ENCODE results near the gene KDM3B. TPM values are rescaled to one million over a fixed set of nuclear protein-coding genes. Genes with fewer than 3 reads are reported as not detected.
A peak's percentile ranks its signal among the peaks of the same experiment; 100 is the strongest.

KDM3B gene
- polyA plus RNA-seq, 2 of the 4 experiments (the other 2 are of a cell fraction), result 38.1 to 52.5 TPM

DNA sequence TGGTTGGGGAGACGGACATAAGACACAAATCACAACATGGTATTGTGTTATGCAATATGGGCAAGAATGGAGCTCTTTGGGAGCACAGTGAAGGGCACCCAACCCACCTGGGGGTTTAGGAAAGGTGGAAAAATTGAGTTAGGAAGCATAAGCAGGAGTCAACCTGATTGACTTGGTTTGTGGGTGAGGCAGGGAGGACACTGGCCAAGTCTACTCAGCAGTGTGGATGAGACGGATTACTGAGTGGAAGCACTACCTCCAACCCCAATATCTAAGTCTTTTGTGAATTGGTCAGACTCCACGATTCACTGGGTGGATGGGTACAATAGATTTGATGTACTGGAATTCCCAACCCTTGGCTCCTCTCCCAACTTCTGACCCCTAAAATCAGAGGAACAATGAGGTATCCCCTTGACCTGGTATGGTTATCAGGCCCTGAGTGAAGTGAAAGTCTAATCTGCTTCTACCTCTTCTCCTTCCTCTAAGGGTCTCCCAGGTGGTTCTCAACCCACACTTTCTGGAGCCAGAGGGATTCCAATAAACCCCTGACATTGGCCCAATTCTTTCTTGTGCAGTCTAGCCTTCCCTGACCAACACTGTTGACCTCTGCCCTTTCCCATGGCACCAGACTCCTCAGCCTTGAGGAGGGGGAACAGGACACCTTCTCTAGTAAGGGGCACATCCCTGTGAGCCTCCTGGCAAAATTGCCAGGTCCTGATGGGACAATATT lies 118.0 kb downstream of the KDM3B start (continued):
- no peak for TF ChIP-seq RNF2 (IDR thresholded peaks at IDR 0.05; ENCODE audit: borderline replicate concordance, low read depth)
- TF ChIP-seq REST (IDR thresholded peaks at IDR 0.05), result peak; percentile 34
- TF ChIP-seq ESRRA (IDR thresholded peaks at IDR 0.05; ENCODE audit: borderline replicate concordance, low read length), result no peak
- TF ChIP-seq HOXA7 (CRISPR knock-in tag; IDR thresholded peaks at IDR 0.05), result peak; percentile 94
- TF ChIP-seq BHLHE40 (IDR thresholded peaks at IDR 0.05; ENCODE audit: low read depth, low read length), result no peak
- TF ChIP-seq CHD2 (IDR thresholded peaks at IDR 0.05; ENCODE audit: low read length, partially characterized antibody), result peak; percentile 62
- TF ChIP-seq, protein P1, sequence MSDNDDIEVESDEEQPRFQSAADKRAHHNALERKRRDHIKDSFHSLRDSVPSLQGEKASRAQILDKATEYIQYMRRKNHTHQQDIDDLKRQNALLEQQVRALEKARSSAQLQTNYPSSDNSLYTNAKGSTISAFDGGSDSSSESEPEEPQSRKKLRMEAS (IDR thresholded peaks at IDR 0.05), result no peak
- TF ChIP-seq POLR2A (IDR thresholded peaks at IDR 0.05; ENCODE audit: low read length), result no peak
- TF ChIP-seq ZFP36 (IDR thresholded peaks at IDR 0.05; ENCODE audit: borderline replicate concordance, partially characterized antibody), result no peak
- no peak for TF ChIP-seq CEBPB (IDR thresholded peaks at IDR 0.05)
- no peak for TF ChIP-seq NFE2L2 (conservative IDR thresholded peaks at IDR 0.05; ENCODE audit: low read length)
- TF ChIP-seq EP300 (IDR thresholded peaks at IDR 0.05), result no peak
- no peak for TF ChIP-seq ZSCAN20 (CRISPR knock-in tag; IDR thresholded peaks at IDR 0.05)
- TF ChIP-seq NPAS2 (CRISPR knock-in tag; IDR thresholded peaks at IDR 0.05; ENCODE audit: borderline replicate concordance), result no peak
- TF ChIP-seq RCOR1 (IDR thresholded peaks at IDR 0.05; ENCODE audit: low read depth, low read length), result no peak
- no peak for TF ChIP-seq JUNB (IDR thresholded peaks at IDR 0.05)
- TF ChIP-seq EHF (CRISPR knock-in tag; IDR thresholded peaks at IDR 0.05), result peak; percentile 70; the same call in 1 of the 2 replicates
- TF ChIP-seq FOXS1 (CRISPR knock-in tag; IDR thresholded peaks at IDR 0.05), result 0 out of 2 replicates have a peak, but pooled peaks have one; percentile 5
- TF ChIP-seq FOSL2 (IDR thresholded peaks at IDR 0.05), result no peak
- no peak; the same call in 1 of the 2 replicates for TF ChIP-seq FOSL2 (CRISPR knock-in tag; IDR thresholded peaks at IDR 0.05)
- TF ChIP-seq CHD4 (IDR thresholded peaks at IDR 0.05; ENCODE audit: borderline replicate concordance), result no peak
- TF ChIP-seq ZC3H11A (IDR thresholded peaks at IDR 0.05), result no peak
- TF ChIP-seq E2F6 (IDR thresholded peaks at IDR 0.05; ENCODE audit: borderline replicate concordance, low read depth), result no peak
- TF ChIP-seq HOXB5 (CRISPR knock-in tag; IDR thresholded peaks at IDR 0.05), result peak; percentile 5; the same call in 1 of the 2 replicates
- no peak for TF ChIP-seq PHF8 (IDR thresholded peaks at IDR 0.05; ENCODE audit: borderline replicate concordance, low read depth)

GRCh38 chr5:138471052-138471361 lies 118.5 kb downstream of the KDM3B start:
- TF ChIP-seq USF2 (IDR thresholded peaks at IDR 0.05), result no peak
- peak; percentile 38 for TF ChIP-seq REST (IDR thresholded peaks at IDR 0.05)
- no peak for TF ChIP-seq JUNB (IDR thresholded peaks at IDR 0.05)
- no peak overlapping the region for H3K4me2 ChIP-seq
- no peaks in the 10 kb centered on the region for H3K9me3 ChIP-seq
- no peak overlapping the region for H3K27ac ChIP-seq
- ChIA-PET CTCF (interaction anchor here (0.7 to 2.8 kb wide), 5 partner anchors 21 to 166 kb away, joined by 3 to 13 read pairs (median 4); no protein-coding TSS in a partner anchor), POLR2A (no interaction called here)
- no peak overlapping the region for H3K4me3 ChIP-seq
- peaks cover 3% of the 10 kb centered on the region; the same call in 2 of the 3 replicates for H3K4me1 ChIP-seq
- 58% methylated on average over 2 of the region's 2 CpGs for WGBS (ENCODE audit: missing lambda C conversion rate)
- peak in 1 of 2 experiments; percentile 15; a peak in 4 of 6 replicates for ATAC-seq
- DNase-seq (ENCODE audit: low read depth in 1 of 2, low spot score in 1 of 2), result no peak
- FAIRE-seq, result no peak
